Parathyroid adenoma (tissue), 2 donors: Measurements from ENCODE around the gene QSOX1.

Source experiments
- H2AFZ ChIP-seq: fragments of 300-600 bp; sonication (generic); one replicate; pipeline ENCODE4 v1.7.0; 2017; ENCODE audit warnings: antibody characterized with exemption, mild to moderate bottlenecking
- H3K27ac ChIP-seq: fragments of 300-600 bp; sonication (generic); one replicate; pipeline ENCODE4 v1.7.0; 2017
- H3K27me3 ChIP-seq: fragments of 300-600 bp; sonication (generic); one replicate; pipeline ENCODE4 v1.7.0; 2017; ENCODE audit warnings: low read length; ENCODE audit not compliant: control insufficient read depth, insufficient read depth
- H3K36me3 ChIP-seq: fragments of 300-600 bp; sonication (generic); one replicate; pipeline ENCODE4 v1.7.0; 2017; ENCODE audit warnings: low read length; ENCODE audit not compliant: control insufficient read depth, insufficient read depth
- H3K4me1 ChIP-seq: fragments of 300-600 bp; sonication (generic); one replicate; pipeline ENCODE4 v1.7.0; 2017; ENCODE audit warnings: control low read depth
- H3K4me2 ChIP-seq: fragments of 300-600 bp; sonication (generic); one replicate; pipeline ENCODE4 v1.7.0; 2017; ENCODE audit warnings: low read length
- H3K4me3 ChIP-seq: fragments of 300-600 bp; sonication (generic); one replicate; pipeline ENCODE4 v1.7.0; 2017; ENCODE audit warnings: low read depth, low read length
- H3K79me2 ChIP-seq: fragments of 300-600 bp; sonication (generic); one replicate; pipeline ENCODE4 v1.7.0; 2017; ENCODE audit warnings: control low read depth
- H3K9ac ChIP-seq: fragments of 300-600 bp; sonication (generic); one replicate; pipeline ENCODE4 v1.7.0; 2017; ENCODE audit warnings: mild to moderate bottlenecking
- H3K9me3 ChIP-seq: fragments of 300-600 bp; sonication (generic); one replicate; pipeline ENCODE4 v1.7.0; 2017; ENCODE audit warnings: low read length; ENCODE audit not compliant: control insufficient read depth
- CTCF ChIP-seq: fragments of 300-600 bp; sonication (generic); IDR thresholded peaks from one replicate; pipeline ENCODE4 v1.7.0; 2017; ENCODE audit warnings: antibody characterized with exemption, mild to moderate bottlenecking
- donor health status: primary hyperparathyroidism.

Gene QSOX1

GRCh38 chr1:180136968-180137356 is 17.7 kb upstream of the QSOX1 start:
- Histone ChIP-seq H3K27me3 (no peaks in the 10 kb centered on the region), H3K4me1 (no peaks in the 10 kb centered on the region), H3K4me3 (no peak overlapping the region), H3K9ac (no peak overlapping the region), H3K79me2 (no peaks in the 10 kb centered on the region), H3K27ac (no peak overlapping the region), H3K4me2 (no peak overlapping the region), H3K36me3 (no peaks in the 10 kb centered on the region), H3K9me3 (no peaks in the 10 kb centered on the region), H2AFZ (no peak overlapping the region)
- TF ChIP-seq CTCF, result no peak

GRCh38 chr1:180137776-180138175 is 16.9 kb upstream of the QSOX1 start:
- no peak overlapping the region for H2AFZ ChIP-seq
- no peaks in the 10 kb centered on the region for H3K4me1 ChIP-seq
- H3K36me3 ChIP-seq, result no peaks in the 10 kb centered on the region
- H3K27me3 ChIP-seq, result no peaks in the 10 kb centered on the region
- no peaks in the 10 kb centered on the region for H3K79me2 ChIP-seq
- no peak for TF ChIP-seq CTCF
- H3K4me2 ChIP-seq, result no peak overlapping the region
- H3K9me3 ChIP-seq, result no peaks in the 10 kb centered on the region
- H3K9ac ChIP-seq, result no peak overlapping the region
- no peak overlapping the region for H3K4me3 ChIP-seq
- H3K27ac ChIP-seq, result no peak overlapping the region

- no peaks in the 10 kb centered on the region for H3K4me1 ChIP-seq
- no peak overlapping the region for H3K4me2 ChIP-seq
- H3K4me3 ChIP-seq, result no peak overlapping the region
- H3K79me2 ChIP-seq, result no peaks in the 10 kb centered on the region
- no peak for TF ChIP-seq CTCF
- H3K9ac ChIP-seq, result no peak overlapping the region
- no peak overlapping the region for H2AFZ ChIP-seq
- no peaks in the 10 kb centered on the region for H3K36me3 ChIP-seq
- H3K27ac ChIP-seq, result no peak overlapping the region
- no peaks in the 10 kb centered on the region for H3K9me3 ChIP-seq
- H3K27me3 ChIP-seq, result no peaks in the 10 kb centered on the region
These were observed 13.2 kb upstream of the QSOX1 start for GRCh38 chr1:180141381-180141934.

DNA sequence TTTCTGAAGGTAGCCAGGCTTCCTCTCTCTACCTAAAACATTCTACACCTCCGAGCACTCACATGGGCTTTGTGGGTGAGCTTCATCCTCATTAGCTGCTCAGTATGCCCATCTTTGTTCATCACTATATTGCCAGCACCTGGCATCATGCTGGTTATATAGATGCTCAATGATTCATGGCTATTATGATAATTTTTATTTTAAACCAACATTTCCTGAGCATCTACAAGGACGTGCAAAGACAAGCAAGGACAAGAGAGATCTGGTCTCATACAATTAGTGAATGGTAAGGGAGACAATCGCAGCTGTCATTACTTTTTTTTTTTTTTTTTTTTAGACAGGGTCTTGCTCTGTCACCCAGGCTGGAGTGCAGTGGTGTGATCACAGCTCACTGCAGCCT is 11.3 kb upstream of the QSOX1 start:
- H3K27ac ChIP-seq, result no peak overlapping the region
- no peaks in the 10 kb centered on the region for H3K36me3 ChIP-seq

More for the DNA sequence above, 11.3 kb upstream of the QSOX1 start:
- H3K4me2 ChIP-seq, result no peak overlapping the region
- no peak for TF ChIP-seq CTCF
- no peaks in the 10 kb centered on the region for H3K4me1 ChIP-seq
- H3K4me3 ChIP-seq, result no peak overlapping the region
- H2AFZ ChIP-seq, result no peak overlapping the region
- H3K27me3 ChIP-seq, result no peaks in the 10 kb centered on the region
- H3K79me2 ChIP-seq, result no peaks in the 10 kb centered on the region
- no peaks in the 10 kb centered on the region for H3K9me3 ChIP-seq
- no peak overlapping the region for H3K9ac ChIP-seq
